Peyer's patch (tissue), 4 donors: ENCODE measurements around the gene FRMD4A.

ENCODE experiments used
- CTCF ChIP-seq, 6 experiments: fragments of 450-650 bp in 4 of 6; fragments of 200-600 bp in 2 of 6; sonication (generic) in 1 of 6; IDR thresholded peaks; one replicate each; pipeline ENCODE4 v1.5.1; 2017 to 2019; ENCODE audit warnings: antibody characterized with exemption in 6 of 6, mild to moderate bottlenecking in 3 of 6, moderate library complexity in 1 of 6
- POLR2A ChIP-seq, 2 donors: fragments of 450-650 bp; IDR thresholded peaks; one replicate each; pipeline ENCODE4 v1.5.1; 2017; ENCODE audit warnings: antibody characterized with exemption in 2 of 2, mild to moderate bottlenecking in 2 of 2, moderate library complexity in 2 of 2

DNA sequence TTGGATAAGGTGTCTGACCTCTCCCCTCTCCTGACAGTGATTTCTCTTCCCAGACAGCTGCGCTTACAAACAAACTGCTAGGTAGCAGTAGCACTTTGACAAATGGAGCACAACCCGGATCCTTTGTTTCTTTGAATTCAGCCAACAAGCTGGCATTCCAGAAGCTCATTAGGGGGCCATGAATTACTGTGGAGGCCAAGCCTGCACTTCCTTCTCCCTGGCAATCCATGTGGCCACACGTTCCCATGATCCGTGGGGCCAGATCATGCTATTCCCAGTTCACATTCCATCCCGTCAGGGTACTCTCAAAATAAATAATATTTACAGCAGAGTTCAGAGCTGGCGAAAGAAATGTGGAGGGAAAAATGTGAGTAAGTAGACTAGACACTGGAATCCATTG is 571.6 kb downstream of the FRMD4A start:
- TF ChIP-seq CTCF (IDR thresholded peaks at IDR 0.05), result no peak
- TF ChIP-seq POLR2A (IDR thresholded peaks at IDR 0.05), result no peak
